ENCODE data around the gene GPR42.

GPR42 gene

GRCh38 chr19:35370722-35371121 lies at the start of gene GPR42:
GPR42 (plus strand) TSS chr19:35371068; CDS start chr19:35371360, 292 bp downstream.
- no peak for DNase-seq

- DNase-seq, result no peak
These were observed 49.6 kb upstream of the GPR42 start for GRCh38 chr19:35321291-35321690.

DNA sequence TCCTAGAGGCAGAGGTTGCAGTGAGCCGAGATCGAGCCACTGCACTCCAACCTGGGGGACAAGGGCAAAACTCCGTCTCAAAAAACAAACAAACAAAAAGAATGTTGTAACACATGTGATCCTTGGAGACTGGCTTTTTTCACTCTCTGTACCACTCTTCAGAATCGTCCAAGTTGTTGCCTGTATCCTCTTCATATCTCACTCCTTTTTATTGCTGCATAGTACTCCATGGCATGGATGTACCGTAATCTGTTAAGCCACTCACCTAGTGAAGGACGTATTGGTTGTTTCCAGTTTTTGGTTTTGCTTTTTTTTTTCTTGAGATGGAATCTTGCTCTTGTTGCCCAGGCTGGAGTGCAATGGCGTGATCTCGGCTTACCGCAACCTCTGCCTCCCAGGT lies 48.9 kb upstream of the GPR42 start:
- DNase-seq, result no peak

- DNase-seq, result no peak
These were observed 43.2 kb upstream of the GPR42 start for GRCh38 chr19:35327642-35328041.

DNA sequence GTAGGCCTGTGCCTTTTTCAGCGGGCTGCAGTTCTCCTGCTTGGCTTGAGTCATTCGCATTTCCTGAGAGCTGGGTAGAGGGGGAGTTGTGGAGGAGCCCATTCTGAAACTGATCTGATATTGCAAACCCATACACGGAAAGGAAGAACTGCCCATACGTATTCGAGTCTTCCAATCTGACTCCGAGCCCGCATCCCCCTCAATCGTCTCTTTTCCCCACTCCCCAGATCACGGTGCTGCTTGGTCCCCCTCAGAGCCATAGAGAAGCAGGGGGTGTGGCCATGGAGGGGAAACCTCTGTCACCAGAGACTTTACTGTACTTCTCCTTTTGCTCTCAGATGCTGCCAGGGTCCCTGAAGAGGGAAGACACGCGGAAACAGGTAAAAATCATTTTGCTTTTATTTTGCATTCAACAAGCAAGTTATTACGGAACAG lies 42.0 kb upstream of the GPR42 start, which contains the start of gene CD22:
CD22 (plus strand) TSS at position 337 of the 435 bp plus-strand sequence. CDS start 2,854 bp downstream, outside the sequence.
- no peak for DNase-seq

DNA sequence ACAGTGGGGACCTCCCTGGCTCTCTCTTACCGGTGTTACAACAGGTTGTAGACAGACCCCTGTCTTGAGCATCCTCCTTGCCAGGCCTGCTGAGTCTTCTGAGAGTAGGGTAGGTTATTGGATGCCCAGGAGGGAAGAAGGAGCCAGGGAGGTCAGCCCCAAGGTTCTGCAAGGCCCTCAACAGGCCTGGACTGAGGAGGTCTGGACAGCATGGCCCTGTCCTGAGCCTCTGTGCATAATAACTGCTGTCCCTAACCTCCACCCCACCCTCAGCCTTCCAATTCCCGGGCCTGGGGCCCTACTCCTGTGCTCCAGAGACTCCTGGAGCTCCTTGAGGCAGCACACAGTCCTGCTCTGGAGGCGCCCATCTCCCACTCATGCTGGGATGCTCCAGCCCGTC lies 41.5 kb upstream of the GPR42 start:
- DNase-seq, result no peak

DNA sequence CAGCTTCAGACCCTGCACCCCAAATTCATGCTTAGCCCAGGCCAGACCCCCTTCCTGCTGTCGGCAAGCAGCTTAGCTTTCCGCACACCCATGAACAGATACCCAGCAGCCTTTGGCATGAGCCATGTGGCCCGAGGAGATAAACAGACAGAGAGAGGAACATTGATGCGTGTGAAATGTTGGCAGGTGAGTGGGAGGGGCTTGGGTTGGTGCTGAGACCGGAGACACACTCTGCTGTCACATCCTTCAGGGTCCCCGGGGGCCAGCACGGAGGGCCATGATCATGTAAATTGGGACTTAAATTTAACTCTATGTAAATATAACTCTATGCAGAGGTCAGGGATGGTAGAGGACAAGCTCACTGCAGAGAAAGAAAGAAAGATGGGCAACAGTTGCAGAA lies 40.4 kb upstream of the GPR42 start:
- no peak for DNase-seq

- no peak for DNase-seq
These were observed 39.2 kb upstream of the GPR42 start for GRCh38 chr19:35331551-35332214.

DNA sequence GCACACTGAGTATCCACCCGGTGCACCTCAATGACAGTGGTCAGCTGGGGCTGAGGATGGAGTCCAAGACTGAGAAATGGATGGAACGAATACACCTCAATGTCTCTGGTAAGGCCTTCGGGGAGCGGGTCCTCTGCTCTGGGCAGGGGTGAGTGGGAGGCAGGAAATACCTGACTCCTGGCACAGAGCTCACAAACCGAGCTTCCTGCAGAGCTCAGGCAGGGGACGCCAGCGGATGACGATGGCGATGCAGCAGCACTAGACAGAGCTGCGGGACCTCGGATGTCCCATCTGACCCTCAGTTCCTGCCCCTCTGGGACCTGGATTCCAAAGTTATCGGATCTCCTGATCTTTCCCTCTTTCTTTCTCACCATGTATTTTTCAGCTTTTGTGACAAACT lies 38.1 kb upstream of the GPR42 start:
- DNase-seq, result no peak

GRCh38 chr19:35334144-35334753 lies 36.6 kb upstream of the GPR42 start:
- DNase-seq, result no peak

GRCh38 chr19:35336166-35336955 lies 34.5 kb upstream of the GPR42 start:
- DNase-seq, result no peak

GRCh38 chr19:35337097-35337983 lies 33.5 kb upstream of the GPR42 start:
- DNase-seq, result no peak

DNA sequence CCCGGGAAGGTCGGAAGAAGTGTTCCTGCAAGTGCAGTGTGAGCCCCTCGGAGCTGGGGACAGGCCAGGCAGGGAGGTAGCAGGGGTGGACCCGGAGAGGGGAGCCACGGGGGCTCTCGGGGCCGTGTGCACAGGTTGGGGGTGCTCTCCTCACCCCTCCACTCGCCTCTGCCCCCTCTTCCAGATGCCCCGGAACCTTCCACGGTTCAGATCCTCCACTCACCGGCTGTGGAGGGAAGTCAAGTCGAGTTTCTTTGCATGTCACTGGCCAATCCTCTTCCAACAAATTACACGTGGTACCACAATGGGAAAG lies 32.9 kb upstream of the GPR42 start:
- DNase-seq, result no peak

GRCh38 chr19:35340431-35340830 lies 30.4 kb upstream of the GPR42 start:
- no peak for DNase-seq

GRCh38 chr19:35341006-35341405 lies 29.9 kb upstream of the GPR42 start:
- no peak for DNase-seq

DNA sequence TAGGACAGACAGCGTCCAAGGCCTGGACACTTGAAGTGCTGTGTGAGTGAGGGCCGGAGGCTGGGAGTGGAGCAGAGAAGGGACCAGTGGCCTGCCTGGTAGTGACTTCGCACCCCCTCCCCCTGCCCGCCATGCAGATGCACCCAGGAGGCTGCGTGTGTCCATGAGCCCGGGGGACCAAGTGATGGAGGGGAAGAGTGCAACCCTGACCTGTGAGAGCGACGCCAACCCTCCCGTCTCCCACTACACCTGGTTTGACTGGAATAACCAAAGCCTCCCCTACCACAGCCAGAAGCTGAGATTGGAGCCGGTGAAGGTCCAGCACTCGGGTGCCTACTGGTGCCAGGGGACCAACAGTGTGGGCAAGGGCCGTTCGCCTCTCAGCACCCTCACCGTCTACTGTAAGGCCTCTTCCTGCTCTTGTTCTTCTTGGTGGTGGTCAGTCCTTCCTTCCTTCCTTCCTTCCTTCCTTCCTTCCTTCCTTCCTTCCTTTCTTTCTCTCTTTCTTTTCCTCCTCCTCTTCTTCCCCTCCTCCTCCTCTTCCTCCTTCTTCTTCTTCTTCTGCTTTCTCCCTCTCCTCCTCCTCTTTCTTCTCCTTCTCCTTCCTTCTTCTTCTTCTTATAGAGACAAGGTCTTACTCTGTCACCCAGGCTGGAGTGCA lies 29.2 kb upstream of the GPR42 start:
- DNase-seq, result no peak

DNA sequence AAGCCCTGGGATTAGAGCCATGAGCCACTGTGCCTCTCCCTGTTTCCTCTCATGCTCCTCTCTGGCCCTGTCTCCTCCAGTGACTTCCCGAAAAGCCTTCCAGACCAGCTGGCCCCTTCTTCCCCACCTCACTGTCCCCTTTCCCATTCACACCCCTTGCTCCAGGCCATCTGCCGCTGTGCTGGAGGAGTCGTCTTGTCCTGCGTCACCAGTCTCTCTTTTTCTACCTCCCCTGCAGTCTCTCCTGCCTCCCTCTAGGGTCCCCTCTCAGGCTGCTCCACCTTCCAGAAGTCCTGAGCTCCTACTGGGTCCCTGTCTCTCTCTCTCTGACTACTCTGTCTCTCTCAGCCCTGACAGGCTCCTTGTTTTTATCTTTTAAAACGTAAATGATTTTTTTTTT lies 28.4 kb upstream of the GPR42 start:
- DNase-seq, result peak in 1 of 2 experiments; percentile 13

GRCh38 chr19:35344511-35345031 lies 26.3 kb upstream of the GPR42 start:
- DNase-seq, result no peak

DNA sequence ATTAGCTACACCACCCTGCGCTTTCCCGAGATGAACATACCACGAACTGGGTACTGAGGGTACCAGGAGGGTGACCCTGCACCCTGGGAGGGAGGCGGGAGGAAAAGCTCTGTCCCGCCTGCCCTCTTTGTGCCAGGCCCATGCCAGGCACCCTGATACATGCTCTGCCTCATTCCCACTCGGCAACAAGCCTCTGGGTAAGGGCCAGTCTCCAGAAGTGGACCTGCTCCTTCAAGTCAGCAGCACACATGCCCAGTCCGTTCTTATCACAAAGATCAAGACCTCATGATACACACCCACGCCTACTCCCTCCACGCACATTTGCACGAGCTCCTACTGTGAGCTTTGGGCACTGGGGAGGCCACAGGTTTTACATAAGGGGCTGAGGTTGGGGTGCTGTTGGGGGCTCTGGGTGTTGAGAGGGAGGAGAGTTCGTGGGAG lies 25.2 kb upstream of the GPR42 start:
- DNase-seq, result no peak

- no peak for DNase-seq
These were observed 24.4 kb upstream of the GPR42 start for GRCh38 chr19:35346193-35347052.

Data from SHP77 (cell line).